A673 (cell line): ENCODE results near the gene FERMT3.

Source experiments
- EZH2 ChIP-seq: fragments of 200-600 bp; sonication (generic); IDR thresholded peaks from 2 replicates; pipeline ENCODE4 v1.6.1; 2017; ENCODE audit warnings: borderline replicate concordance, low read depth, mild to moderate bottlenecking, mixed read lengths, antibody characterized with exemption, low read length; ENCODE audit not compliant: poor library complexity, severe bottlenecking
- TF ChIP-seq, protein P1 (sequence below): fragments of 300-800, 200-600 bp; sonication (generic); conservative IDR thresholded peaks from 2 replicates; pipeline ENCODE4 v1.5.1; 2017; ENCODE audit warnings: low read depth, mild to moderate bottlenecking, antibody characterized with exemption, low read length, moderate library complexity, mixed read lengths

DNA sequence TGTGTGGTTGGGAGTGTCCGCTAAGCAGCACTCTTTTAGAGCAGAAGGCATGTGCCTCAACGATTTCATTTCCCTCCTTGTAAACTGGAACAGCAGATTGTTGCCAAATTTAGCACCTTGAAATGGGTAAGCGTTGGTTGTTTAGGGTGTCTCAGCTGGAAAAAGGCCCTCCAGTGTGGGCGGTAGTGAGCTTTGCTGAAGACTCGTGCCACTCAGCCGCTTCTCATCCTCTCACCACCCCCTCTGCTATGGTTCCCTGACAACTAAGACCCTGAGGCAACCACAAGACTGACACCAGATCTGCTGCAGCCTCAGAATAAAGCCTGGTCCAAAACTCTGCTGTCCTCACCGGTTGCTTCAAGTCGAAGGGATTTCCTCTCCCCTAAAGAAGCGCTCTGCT is 9.9 kb upstream of the FERMT3 start:
- TF ChIP-seq, protein P1, sequence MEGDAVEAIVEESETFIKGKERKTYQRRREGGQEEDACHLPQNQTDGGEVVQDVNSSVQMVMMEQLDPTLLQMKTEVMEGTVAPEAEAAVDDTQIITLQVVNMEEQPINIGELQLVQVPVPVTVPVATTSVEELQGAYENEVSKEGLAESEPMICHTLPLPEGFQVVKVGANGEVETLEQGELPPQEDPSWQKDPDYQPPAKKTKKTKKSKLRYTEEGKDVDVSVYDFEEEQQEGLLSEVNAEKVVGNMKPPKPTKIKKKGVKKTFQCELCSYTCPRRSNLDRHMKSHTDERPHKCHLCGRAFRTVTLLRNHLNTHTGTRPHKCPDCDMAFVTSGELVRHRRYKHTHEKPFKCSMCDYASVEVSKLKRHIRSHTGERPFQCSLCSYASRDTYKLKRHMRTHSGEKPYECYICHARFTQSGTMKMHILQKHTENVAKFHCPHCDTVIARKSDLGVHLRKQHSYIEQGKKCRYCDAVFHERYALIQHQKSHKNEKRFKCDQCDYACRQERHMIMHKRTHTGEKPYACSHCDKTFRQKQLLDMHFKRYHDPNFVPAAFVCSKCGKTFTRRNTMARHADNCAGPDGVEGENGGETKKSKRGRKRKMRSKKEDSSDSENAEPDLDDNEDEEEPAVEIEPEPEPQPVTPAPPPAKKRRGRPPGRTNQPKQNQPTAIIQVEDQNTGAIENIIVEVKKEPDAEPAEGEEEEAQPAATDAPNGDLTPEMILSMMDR = no peak
- no peak for TF ChIP-seq EZH2
